Stomach smooth muscle (tissue), 2 donors: Measurements from ENCODE around the gene SERAC1.
"Not testable (repeated sequence)": the region's sequence is repeated elsewhere in the genome, so short reads cannot be mapped to it uniquely, and the experiment has no call there.

Experiments
- H3K27ac ChIP-seq: one replicate; pipeline ENCODE4 v1.7.0; 2013; ENCODE audit warnings: mild to moderate bottlenecking, low read length, inconsistent platforms
- H3K27me3 ChIP-seq, 2 donors: one replicate each; pipeline ENCODE4 v1.7.0; 2013; ENCODE audit warnings: low read length in 2 of 2; ENCODE audit not compliant: insufficient read depth in 2 of 2, control insufficient read depth in 1 of 2
- H3K36me3 ChIP-seq, 2 donors: one replicate each; pipeline ENCODE4 v1.7.0; 2013; ENCODE audit warnings: low read length in 2 of 2; ENCODE audit not compliant: control insufficient read depth in 2 of 2, insufficient read depth in 2 of 2
- H3K4me1 ChIP-seq: one replicate; pipeline ENCODE4 v1.7.0; 2013; ENCODE audit warnings: low read length; ENCODE audit not compliant: control insufficient read depth, insufficient read depth
- H3K4me3 ChIP-seq, 2 donors: one replicate each; pipeline ENCODE4 v1.7.0; 2013; ENCODE audit warnings: low read length in 2 of 2
- H3K9ac ChIP-seq, 2 donors: one replicate each; pipeline ENCODE4 v1.7.0; 2013; ENCODE audit warnings: low read length in 2 of 2, mild to moderate bottlenecking in 1 of 2
- H3K9me3 ChIP-seq, 2 donors: one replicate each; pipeline ENCODE4 v1.7.0; 2013; ENCODE audit warnings: low read length in 2 of 2; ENCODE audit not compliant: control insufficient read depth in 2 of 2
- donor health status: healthy.
- donor health status: Pancreatic carcinoma.

SERAC1 gene

DNA sequence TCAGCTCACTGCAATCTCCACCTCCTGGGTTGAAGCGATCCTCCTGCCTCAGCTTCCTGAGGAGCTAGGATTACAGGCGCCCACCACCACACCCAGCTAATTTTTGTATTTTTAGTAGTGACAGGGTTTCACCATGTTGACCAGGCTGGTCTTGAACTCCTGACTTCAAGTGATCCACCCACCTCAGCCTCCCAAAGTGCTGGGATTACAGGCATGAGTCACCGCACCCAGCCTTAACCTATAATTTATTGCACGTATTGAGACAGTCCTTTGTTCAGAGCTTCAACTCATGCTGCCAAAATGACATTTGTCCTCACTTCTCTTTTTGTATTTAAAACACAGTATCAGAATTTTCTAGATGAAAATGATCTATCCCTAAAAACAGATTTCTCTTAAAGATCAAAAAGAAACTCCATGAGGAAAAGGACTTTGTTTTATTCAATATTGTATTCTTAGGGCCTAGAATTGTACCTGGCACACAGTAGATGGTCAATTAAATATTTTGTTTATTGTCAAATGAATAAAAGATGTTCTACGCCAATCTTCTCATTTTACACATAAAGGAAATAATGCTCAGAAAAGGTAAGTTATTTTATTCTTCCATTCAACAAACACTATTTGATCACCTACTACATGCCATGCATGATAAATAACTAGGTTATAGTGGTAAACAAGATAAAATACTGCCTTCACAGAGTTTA lies 10.8 kb downstream of the SERAC1 start:
- H3K27me3 ChIP-seq, result no peaks in the 10 kb centered on the region
- H3K9ac ChIP-seq, result no peak overlapping the region
- H3K4me1 ChIP-seq, result no peaks in the 10 kb centered on the region
- no peak overlapping the region for H3K4me3 ChIP-seq
- no peaks in the 10 kb centered on the region for H3K36me3 ChIP-seq
- no peaks in the 10 kb centered on the region for H3K9me3 ChIP-seq
- H3K27ac ChIP-seq, result no peak overlapping the region

DNA sequence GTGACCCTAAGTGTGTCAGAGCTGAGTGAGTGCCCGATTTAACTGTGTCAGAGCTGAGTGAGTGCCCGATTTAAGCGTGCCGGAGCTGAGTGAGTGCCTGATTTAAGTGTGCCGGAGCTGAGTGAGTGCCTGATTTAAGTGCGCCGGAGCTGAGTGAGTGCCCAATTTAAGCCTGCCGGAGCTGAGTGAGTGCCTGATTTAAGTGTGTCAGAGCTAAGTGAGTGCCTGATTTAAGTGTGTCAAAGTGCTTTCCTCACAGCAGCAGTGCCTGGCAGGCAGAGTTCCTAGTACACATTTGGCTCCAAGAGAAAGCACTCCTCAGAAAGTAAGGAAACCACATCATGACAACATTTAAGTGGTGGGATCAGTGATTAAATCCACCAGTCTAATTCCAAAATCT lies 13.2 kb downstream of the SERAC1 start:
- Histone ChIP-seq H3K9ac (no peak overlapping the region), H3K27ac (no peak overlapping the region), H3K27me3 (no peaks in the 10 kb centered on the region), H3K4me3 (no peak overlapping the region), H3K9me3 (no peaks in the 10 kb centered on the region), H3K4me1 (no peaks in the 10 kb centered on the region), H3K36me3 (peaks cover 2 to 6% of the 10 kb centered on the region in 2 donors)

DNA sequence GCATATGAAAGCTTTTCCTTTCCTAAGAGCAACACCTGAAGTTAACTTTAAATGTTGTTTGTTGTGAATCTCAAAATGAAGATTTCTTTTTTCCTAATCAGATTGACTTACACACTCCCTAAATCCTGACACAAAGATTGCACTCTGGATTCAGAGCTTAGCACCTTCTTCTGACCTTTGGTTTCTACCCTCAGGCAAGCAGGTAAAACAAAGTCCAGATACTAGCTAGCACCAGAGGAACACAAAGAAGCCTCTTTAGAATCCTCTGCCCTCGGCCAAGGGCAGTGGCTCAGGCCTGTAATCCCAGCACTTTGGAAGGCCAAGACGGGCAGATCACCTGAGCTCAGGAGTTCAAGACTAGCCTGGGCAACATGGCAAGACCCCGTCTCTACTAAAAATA lies 14.5 kb downstream of the SERAC1 start:
- no peak overlapping the region for H3K27ac ChIP-seq
- H3K4me3 ChIP-seq, result no peak overlapping the region
- H3K9me3 ChIP-seq, result no peaks in the 10 kb centered on the region
- no peaks in the 10 kb centered on the region for H3K4me1 ChIP-seq
- peaks cover 6 to 9% of the 10 kb centered on the region in 2 donors for H3K36me3 ChIP-seq
- no peaks in the 10 kb centered on the region for H3K27me3 ChIP-seq
- no peak overlapping the region for H3K9ac ChIP-seq

DNA sequence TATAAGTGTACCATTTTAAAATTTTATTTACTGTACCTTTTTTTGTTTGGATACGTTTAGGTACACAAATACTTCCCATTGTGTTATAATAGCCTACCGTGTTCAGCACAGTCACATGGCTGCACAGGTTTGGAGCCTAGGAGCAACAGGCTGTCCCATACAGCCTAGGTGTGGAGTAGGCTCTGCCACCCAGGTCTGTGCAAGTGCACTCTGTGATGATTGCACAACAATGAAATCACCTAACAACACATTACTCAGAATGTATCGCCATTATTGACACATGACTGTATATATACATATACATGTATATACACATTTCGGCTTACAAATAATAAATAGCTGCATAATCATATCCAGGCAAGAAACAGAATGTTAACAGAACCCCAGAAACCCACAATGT lies 15.4 kb downstream of the SERAC1 start:
- H3K9me3 ChIP-seq, result no peaks in the 10 kb centered on the region
- no peak overlapping the region for H3K9ac ChIP-seq
- H3K27ac ChIP-seq, result no peak overlapping the region
- no peaks in the 10 kb centered on the region for H3K27me3 ChIP-seq
- H3K4me3 ChIP-seq, result no peak overlapping the region
- H3K4me1 ChIP-seq, result no peaks in the 10 kb centered on the region
- peaks cover 6 to 9% of the 10 kb centered on the region in 2 donors for H3K36me3 ChIP-seq

DNA sequence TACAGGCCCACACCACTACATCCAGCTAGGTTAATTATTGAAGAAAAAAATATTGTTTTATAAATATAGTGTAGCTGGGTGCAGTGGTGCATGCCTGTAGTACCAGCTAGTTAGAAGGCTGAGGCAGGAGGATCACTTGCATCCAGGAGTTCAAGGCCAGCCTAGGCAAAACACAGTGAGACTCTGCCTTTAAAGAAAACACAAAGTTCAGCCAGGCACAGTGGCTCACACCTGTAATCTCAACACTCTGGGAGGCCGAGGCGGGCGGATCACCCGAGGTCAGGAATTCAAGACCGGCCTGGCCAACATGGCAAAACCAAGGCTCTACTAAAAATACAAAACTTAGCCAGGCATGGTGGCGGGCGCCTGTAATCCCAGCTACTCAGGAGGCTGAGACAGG lies 16.0 kb downstream of the SERAC1 start:
- H3K9me3 ChIP-seq, H3K4me3 ChIP-seq, H3K36me3 ChIP-seq, H3K9ac ChIP-seq, H3K4me1 ChIP-seq, H3K27ac ChIP-seq, H3K27me3 ChIP-seq: not testable (repeated sequence)

DNA sequence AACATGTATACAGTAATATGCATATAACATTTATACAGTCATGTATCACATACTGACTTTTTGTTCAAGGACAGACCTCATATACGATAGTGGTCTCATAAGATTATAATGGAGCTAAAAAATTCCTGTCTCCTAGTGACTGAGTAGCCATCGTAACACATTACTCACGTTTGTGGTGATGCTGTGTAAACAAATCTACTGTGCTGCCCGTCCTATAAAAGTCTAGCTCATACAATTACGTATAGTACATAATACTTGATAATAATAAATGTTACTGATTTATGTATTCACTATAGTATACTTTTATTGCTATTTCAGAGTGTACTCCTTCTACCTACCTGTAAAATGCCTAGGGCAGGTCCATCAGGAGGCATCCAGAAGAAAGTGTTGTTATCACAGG lies 17.4 kb downstream of the SERAC1 start:
- H3K9me3 ChIP-seq, result no peaks in the 10 kb centered on the region
- no peak overlapping the region for H3K4me3 ChIP-seq
- no peaks in the 10 kb centered on the region for H3K27me3 ChIP-seq
- no peak overlapping the region for H3K9ac ChIP-seq
- no peaks in the 10 kb centered on the region for H3K4me1 ChIP-seq
- no peak overlapping the region for H3K27ac ChIP-seq
- peaks cover 6 to 9% of the 10 kb centered on the region in 2 donors for H3K36me3 ChIP-seq

DNA sequence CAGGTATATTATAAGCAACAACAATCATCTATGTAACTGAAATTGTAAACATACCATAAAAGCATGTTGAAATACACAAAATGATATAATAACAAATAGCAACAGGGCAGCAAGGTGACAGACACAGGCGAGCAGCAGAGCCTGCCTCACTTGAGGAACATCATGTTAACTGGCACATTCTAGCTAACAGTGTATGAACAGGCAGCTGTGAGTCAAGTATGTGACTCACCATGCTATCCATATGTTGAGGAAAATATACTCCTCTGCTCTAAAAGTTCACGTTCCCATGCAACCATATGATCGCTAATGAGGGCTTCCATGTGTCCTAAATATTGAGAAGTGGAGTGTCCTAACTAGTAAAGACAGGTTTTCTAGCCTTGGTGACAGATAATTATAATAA lies 18.4 kb downstream of the SERAC1 start:
- Histone ChIP-seq H3K27me3 (no peaks in the 10 kb centered on the region), H3K36me3 (peaks cover 6 to 9% of the 10 kb centered on the region in 2 donors), H3K4me3 (no peak overlapping the region), H3K9me3 (no peaks in the 10 kb centered on the region), H3K27ac (no peak overlapping the region), H3K4me1 (no peaks in the 10 kb centered on the region), H3K9ac (no peak overlapping the region)

DNA sequence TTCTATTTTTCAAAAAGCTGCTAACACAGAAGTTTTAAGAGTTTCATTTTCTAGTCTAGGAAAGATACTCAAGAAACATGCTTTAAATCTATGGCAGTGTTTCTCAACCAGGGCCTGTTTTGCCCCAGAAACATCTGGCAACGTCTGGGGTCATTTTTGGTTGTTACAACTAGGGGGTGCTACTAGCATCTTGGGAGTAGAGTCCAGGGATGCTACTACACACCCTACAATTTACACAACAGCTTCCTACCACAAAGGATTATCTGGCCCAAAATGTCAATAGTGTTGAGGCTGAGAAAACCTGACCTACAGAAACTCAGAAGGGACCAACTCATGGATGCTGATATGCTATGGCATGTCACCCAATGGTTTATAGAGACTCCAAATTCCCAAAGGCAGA lies 24.4 kb downstream of the SERAC1 start:
- no peaks in the 10 kb centered on the region for H3K4me1 ChIP-seq
- no peak overlapping the region for H3K27ac ChIP-seq
- H3K36me3 ChIP-seq, result peaks cover 5 to 13% of the 10 kb centered on the region in 2 donors
- H3K27me3 ChIP-seq, result no peaks in the 10 kb centered on the region
- no peak overlapping the region for H3K4me3 ChIP-seq
- H3K9me3 ChIP-seq, result no peaks in the 10 kb centered on the region
- no peak overlapping the region for H3K9ac ChIP-seq

DNA sequence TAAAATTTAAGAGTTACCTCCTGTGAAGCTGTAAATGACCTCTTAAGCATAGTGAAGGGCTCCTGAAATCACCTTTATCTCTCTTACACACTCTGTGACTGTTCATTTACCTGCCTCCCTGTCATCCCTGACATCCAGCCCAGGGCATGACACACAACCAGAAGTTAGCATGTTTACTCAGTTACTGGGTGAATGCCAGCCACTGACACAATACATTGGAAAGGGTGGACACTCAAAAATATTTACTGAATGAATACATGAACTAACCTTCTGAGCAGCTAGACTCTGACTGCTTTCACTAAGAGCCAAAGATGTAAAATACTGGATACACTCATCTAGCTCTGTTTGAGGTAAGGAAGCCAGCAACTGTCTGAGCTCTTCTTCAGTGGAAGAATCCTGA lies 25.3 kb downstream of the SERAC1 start:
- H3K4me1 ChIP-seq, result no peaks in the 10 kb centered on the region
- no peaks in the 10 kb centered on the region for H3K27me3 ChIP-seq
- H3K9ac ChIP-seq, result no peak overlapping the region
- H3K9me3 ChIP-seq, result no peaks in the 10 kb centered on the region
- H3K4me3 ChIP-seq, result no peak overlapping the region
- H3K27ac ChIP-seq, result no peak overlapping the region
- H3K36me3 ChIP-seq, result peaks cover 5 to 13% of the 10 kb centered on the region in 2 donors

DNA sequence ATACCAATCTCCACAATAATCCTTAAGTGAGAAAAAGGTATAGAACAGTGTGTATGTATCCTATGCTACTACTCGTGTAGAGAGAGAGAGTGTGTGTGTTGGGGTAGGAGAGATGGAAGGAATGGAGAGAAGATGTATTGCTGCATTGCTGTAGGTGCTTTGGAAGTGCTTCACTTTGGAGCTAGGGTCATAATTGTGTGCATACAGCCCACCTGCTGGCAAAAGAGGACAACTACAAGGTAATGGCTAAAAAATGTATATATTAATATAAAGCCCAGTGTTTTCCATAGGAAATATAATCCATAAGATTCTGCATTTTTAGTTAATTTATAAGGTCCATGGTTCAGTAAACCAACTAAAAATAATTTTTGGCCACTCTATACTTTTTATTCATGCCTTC lies 36.1 kb downstream of the SERAC1 start:
- Histone ChIP-seq H3K4me3 (no peak overlapping the region), H3K4me1 (no peaks in the 10 kb centered on the region), H3K27ac (no peak overlapping the region), H3K36me3 (peaks cover 0 to 3% of the 10 kb centered on the region in 2 donors), H3K9me3 (no peaks in the 10 kb centered on the region), H3K27me3 (no peaks in the 10 kb centered on the region), H3K9ac (no peak overlapping the region)

DNA sequence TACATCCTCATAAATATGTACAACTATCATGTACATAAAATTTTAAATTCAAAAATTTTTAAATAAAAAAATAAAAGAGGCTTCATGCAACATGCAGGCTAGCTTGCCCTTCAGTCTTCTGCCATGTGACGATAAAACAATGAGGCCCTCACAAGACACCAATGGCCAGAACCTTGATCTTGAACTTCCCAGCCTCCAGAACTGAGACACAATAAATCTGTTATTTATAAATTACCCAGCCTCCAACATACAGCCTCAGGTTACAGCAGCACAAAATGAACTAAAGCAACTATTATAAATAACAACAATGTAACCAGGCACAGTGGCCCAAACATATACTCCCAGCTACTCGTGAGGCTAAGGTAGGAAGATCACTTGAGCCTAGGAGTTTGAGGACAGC lies 42.8 kb downstream of the SERAC1 start:
- Histone ChIP-seq H3K9ac (no peak overlapping the region), H3K27ac (no peak overlapping the region)

More for the DNA sequence above, 42.8 kb downstream of the SERAC1 start:
- Histone ChIP-seq H3K9me3 (no peaks in the 10 kb centered on the region), H3K4me3 (no peak overlapping the region), H3K36me3 (peaks cover 7 to 10% of the 10 kb centered on the region in 2 donors), H3K27me3 (no peaks in the 10 kb centered on the region), H3K4me1 (no peaks in the 10 kb centered on the region)
